ENCODE data around the gene SSU72.
A peak's percentile ranks its signal among the peaks of the same experiment; 100 is the strongest.
"Not testable (repeated sequence)": the region's sequence is repeated elsewhere in the genome, so short reads cannot be mapped to it uniquely, and the experiment has no call there.

The SSU72 gene

DNA sequence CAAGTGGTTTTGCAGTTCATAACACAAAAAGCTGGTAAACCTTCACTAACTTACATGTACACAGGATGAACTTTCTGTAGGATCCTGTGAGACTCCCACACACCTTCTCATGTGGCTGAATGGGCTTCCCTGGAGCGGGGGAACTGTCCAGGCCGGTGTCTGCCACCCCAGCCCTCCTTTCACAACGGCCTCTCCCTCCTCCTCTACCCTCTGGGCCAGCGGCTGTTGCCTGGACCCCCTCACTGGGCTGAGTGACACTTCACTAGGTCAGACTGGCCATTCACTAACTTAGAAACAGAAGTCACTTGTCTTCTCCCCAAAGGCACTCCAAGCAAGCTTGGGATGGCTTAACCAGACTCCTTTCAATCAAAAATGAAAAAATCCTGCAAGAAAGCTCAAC lies 16.1 kb downstream of the SSU72 start:
- DNase-seq (ENCODE audit: low spot score) = no peak

- not testable (repeated sequence) for DNase-seq (ENCODE audit: low spot score)
Observed at GRCh38 chr1:1557688-1558087, 17.0 kb downstream of the SSU72 start.

DNA sequence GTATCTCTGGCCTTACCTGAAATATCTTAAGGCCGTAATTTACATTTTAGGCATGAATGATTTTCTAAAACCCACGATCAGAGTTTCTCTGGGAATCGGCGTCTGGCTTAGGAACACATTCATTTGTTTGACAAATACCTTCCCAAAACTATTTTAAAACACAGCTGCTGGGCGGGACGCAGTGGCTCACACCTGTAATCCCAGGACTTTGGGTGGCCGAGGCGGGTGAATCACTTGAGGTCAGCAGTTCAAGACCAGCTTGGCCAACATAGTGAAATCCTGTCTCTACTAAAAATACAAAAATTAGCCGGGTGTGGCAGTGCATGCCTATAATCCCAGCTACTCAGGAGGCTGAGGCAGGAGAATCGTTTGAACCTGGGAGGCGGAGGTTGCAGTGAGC lies 17.7 kb downstream of the SSU72 start:
- not testable (repeated sequence) for DNase-seq (ENCODE audit: low spot score)

DNA sequence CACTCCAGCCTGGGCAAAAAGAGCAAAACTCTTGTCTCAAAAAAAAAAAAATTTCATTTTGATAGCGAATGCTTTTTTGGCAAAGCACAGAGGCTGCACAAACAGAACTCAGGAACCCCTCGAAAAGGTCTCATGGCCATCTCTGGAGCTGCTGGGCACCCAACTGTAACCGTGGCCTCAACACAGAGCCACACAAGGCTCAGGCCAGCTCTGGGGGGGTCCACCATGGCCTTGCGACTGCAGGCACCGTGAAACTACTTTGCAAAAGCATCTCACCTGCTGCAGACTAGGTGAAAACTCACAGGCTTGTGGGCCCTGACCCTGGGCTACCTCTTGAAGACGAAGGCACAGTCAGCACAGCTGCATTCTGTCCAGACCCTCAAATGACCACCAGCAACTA lies 18.2 kb downstream of the SSU72 start:
- no peak for DNase-seq (ENCODE audit: low spot score)

DNA sequence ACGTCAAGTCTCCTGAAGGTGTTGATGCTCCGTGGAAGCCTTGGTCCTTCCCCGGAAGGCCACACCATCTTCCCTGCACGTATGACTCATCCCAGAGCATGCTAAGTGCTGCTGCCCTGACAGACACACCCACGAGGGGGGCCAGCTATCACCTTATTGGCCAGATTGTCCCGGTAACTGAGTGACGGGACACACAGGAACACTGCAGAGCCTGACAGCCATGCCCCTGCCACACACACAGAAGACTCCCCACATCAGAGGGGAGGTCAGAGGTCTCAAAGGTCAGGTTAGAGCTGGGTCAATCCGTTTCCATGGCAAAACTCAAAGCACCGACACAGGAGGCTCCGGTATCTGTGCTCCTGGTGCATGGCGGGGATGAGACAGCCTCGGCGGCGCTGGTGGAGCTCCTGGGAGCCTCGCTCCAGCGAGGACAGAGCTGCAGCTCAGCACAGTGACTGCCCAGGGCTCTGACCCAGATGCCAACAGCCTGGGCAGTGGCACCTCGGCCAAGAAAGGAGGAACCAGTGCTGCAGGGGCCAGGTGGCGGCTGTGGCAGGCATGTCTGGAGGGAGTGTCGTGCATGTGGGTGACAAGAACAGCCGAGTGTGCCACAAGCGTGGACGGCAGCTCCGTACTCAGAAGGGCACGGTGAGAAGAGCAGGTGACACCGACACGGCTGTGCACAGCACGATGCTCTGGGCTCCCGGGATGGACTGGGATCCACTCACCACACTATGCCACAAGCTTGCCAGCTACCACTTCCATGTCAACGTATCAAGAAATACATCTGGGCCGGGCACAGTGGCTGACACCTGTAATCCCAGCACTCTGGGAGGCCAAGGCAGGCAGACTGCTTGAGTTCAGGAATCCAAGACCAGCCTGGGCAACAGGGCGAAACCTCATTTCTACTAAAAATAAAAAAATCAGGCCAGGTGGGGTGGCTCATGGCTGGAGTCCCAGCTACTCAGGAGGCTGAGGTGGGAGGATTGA lies 19.4 kb downstream of the SSU72 start:
- peak; percentile 86 for DNase-seq (ENCODE audit: low spot score)

DNA sequence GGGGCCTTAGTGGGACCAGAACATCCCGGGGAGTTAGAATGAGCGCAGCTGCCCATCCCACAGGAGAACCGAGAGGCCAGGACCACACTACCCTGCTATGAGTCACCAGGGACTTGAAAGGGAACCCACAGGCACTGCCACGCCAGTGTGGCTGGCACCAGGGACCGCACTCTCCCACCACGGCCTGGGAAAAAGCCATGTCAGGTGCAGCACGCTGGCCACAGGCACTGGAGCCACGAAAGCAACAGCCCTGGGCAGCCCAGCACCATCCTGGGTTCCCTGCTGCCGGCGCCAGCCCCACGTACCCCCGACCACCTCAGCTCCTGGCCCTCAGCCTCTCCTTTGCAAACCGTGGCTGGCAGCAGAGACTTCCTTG lies 20.1 kb downstream of the SSU72 start:
- DNase-seq (ENCODE audit: low spot score) = peak; percentile 85

- no peak for DNase-seq (ENCODE audit: low spot score)
Observed at GRCh38 chr1:1553821-1554494, 20.7 kb downstream of the SSU72 start.

- DNase-seq (ENCODE audit: low spot score) = no peak
Observed at GRCh38 chr1:1552263-1552639, 22.4 kb downstream of the SSU72 start.

DNA sequence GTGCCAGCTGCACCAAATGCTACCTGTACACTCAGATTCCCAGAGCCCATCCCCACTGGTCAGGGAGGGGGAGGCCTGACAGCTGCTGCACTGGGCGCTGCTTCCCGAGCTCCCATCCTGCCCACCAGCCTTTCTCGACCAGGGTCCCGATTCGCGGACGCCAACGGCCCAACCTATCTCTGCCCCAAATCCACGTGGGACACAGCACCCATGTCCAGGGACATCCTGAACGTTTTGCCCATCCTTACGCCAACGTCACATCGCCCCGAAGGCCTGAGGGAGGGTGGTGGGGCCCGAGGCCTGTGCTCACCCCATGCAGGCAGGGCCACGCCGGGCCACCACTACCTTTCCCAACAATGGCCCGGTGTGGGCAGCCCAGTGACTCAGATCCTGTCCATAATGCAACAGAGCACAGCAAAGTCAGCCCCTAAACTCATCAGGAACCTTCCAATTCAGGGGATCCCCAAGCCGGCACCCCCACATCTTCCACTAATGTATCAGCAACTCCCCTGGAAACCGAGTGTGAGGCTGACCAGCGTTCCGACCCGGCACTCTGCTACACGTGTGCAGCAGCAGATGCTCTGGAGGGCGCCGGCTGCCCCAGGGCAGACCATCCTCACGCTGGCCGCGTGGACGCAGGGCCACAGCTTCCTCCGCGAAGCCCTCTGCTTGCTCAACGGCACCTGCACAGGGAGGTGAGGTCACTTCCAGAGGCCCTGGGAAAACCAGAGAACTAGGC lies 23.0 kb downstream of the SSU72 start:
- DNase-seq (ENCODE audit: low spot score) = no peak

- DNase-seq (ENCODE audit: low spot score) = no peak
Observed at GRCh38 chr1:1550591-1551432, 23.9 kb downstream of the SSU72 start.

GRCh38 chr1:1550087-1550486 lies 24.6 kb downstream of the SSU72 start:
- DNase-seq (ENCODE audit: low spot score) = no peak

GRCh38 chr1:1548591-1548990 lies 26.1 kb downstream of the SSU72 start:
- DNase-seq (ENCODE audit: low spot score) = no peak

GRCh38 chr1:1547476-1547875 lies 27.2 kb downstream of the SSU72 start:
- no peak for DNase-seq (ENCODE audit: low spot score)

DNA sequence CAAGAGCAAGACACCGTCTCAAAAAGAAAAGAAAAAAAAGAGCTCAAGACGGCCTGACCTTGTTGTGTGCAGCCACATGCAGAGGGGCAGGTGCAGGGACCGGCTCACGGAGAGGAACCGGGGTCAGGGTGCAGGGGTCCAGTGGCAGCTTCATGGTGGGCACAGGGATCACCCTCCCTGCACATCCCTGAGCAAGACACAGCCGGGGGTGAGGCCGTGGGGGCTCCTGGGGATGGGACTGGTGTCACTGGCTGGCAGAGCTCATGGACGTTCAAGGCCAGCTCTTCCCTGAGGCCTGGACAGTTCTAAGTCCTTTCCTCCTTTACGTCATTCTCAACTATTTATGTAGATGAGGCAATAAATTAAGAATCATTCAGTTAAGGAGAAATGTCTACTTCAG lies 27.7 kb downstream of the SSU72 start:
- DNase-seq (ENCODE audit: low spot score) = no peak

GRCh38 chr1:1545946-1546737 lies 28.5 kb downstream of the SSU72 start:
- no peak for DNase-seq (ENCODE audit: low spot score)

DNA sequence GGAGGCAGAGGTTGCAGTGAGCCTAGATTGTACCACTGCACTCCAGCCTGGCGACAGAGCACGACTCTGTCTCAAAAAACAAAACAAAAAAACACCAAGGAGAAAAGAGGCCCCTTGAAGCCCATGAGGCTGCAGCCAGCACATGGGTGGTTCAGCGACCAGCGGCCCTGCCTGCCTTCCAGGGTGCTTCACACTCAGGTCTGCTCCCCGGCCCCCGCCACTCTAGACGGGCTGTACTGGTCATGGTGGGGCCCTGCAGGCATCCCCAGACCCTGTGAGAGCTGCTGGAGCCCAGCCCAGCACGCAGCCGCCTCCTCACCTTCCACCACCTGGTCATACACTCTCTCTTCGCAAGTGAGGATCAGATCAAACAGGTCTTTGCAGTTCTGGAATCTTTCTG lies 30.1 kb downstream of the SSU72 start:
- DNase-seq (ENCODE audit: low spot score) = no peak

DNA sequence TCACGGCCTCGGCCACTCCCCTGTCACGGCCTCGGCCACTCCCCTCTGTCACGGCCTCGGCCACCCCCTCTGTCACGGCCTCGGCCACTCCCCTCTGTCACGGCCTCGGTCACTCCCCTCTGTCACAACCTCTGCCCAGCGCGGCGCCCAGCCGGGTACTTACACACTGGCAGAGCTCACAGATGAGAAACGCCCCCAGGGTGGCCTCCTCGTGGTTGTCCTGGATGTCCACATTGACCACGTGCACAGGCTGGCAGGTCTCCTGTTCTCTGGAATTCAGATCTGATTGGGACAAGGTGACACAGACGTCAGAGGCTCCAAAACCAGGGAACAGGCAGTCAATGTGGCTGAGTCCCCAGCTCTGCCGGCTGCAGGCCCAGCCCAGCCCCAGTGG lies 31.0 kb downstream of the SSU72 start:
- no peak for DNase-seq (ENCODE audit: low spot score)

DNA sequence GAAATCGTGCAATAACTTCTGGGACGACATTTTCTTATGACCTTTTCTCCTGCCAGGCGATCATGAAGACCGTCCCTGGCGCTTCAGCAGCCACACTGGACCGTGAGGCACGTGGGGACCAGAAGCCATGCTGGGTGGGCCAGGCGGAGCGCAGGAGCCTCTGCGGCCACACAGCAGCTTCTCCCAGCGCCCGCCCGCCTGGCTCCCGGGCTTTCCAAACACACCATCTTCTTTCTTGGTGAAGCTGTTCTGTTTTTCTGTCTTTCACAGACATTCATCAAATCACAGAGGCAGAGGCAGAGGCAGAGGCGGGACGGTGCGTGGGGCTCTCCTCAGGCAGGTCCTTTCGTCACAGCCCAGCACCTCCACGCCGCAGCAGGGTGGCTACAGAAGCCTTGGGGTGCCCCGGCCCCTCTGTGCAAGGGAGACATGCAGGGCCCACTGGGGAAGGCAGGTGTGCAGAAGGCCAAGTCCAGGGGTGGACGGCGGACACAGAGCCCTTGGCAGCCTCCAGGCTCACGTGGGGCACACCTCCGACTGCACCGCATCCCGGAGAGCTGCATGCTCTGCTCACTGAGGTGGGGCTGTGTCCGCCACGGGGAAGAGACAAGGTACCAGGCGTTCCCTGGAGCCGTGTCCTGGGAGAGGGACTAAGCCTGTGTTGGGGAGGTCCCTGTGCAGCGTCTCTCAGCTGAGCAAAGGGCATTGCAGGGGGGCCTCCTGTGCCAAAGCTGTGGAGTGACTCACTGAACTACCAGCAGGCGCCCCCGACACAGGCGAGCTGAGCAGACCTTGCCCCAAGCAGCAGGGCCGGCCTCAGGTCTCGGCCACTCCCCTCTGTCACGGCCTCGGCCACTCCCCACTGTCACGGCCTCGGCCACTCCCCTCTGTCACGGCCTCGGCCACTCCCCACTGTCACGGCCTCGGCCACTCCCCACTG lies 31.6 kb downstream of the SSU72 start:
- no peak for DNase-seq (ENCODE audit: low spot score)

DNA sequence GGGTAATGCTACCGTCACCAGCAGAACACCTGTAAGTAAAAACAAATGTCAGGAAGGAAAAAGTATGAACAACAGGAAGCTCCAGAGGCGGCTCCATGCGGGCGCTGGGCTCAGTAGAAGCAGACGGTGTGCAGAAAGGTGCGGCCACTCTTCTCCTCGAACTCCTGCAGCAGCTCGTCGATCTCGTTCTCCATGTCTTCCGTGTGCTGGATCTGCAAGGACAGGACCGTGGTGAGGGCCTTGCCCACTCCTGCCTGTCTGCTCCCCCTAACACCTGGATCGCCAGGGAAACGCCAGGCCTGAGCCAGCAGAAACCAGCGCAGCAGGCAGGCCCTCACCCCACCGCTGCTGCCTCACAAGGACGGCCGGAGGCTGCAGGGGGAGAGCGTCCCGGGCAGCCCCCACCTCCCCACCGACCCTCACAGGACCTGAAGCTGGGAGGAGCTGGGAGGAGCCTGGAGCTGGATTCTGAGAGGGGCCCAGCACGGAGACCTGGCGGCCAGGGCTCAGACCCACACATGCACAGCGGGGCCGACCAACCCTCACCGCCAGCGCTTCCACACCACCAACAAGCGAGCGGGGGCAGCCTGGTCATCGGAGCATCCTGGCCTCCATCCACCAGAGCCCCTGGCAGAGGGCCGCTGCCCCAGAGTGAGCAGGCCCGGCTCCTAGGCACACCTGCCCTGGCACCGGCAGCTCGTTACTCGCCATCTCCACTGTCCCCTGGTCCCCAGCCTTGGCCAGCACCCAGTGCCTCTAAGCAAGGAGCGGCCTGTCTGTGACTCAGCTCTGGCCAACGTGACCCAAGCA lies 32.5 kb downstream of the SSU72 start:
- DNase-seq (ENCODE audit: low spot score) = no peak
